DMS153 treated with DMSO at 0.1 percent for 48 hours (cell line): Measurements from ENCODE around the gene SF3A1.
A peak's percentile ranks its signal among the peaks of the same experiment; 100 is the strongest.

ENCODE experiments used
- DNase-seq: peaks from one replicate; lab custom pipeline; 2025; ENCODE audit not compliant: unreplicated experiment; lab: John Stamatoyannopoulos, UW

Gene SF3A1

DNA sequence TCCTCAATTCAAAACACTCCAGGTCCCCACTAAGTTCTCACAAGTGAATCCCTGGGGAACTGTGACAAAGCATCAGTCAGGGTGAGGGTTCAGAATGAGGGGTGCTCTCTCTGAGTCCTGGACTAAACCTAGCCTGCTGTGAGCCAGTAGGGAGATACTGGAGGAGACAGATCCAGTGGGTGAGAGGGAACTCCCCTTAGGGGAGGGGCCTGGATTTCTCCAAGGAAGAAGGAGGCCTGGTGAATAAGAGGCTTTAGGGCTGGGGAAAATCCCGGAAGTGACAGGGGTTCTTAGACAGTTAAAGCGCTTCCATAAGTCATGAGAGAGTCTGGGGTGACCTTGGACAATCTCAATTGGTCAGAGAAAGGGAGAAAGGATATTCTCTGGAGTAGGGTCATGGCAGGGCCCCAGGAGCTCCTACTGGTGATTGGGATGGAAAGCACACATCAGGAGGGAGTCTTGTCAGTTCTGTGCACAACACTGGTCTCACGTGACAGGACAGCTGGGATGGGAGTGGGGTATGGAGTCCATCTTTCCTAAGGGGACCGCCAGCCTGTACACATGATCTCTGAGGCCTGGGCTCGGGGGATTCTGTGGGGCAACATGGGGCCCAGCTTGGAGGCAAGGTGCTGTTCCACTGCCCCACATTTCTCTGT, 31.5 kb downstream of the SF3A1 start:
- DNase-seq: no peak

DNA sequence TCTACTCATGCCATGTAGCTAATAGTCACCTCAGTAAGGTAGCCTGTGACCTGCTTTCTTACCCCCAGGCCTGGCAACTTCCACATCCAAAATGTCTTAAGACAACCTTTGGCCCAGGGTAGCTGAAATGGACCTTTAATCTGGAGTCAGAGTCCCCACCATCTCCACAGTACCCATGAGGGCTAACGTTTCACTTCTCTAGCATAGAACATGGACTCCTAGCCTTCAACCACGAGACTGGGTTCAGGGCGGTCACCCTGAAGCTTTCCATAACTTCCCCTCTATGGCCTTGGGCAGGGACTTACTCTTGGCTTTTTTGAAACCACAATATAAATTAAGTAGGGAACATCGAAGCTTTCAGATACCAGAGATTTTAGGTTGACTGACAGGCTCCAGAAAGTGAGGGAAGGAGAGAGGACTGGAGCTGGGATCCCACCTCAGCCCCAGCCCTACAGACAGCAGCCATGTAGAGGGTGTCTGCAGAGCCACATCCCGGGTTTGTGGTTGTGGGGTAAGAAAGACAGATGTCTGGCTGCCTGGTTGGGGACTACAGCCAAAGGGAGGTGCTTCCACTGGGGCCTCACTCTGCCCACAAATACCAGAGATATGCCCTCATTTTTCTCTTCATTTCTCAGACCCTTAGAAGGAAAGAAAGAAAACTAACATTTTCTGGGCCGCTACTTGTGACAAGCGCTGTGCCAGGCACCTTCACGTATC, 32.5 kb downstream of the SF3A1 start:
- DNase-seq: no peak

DNA sequence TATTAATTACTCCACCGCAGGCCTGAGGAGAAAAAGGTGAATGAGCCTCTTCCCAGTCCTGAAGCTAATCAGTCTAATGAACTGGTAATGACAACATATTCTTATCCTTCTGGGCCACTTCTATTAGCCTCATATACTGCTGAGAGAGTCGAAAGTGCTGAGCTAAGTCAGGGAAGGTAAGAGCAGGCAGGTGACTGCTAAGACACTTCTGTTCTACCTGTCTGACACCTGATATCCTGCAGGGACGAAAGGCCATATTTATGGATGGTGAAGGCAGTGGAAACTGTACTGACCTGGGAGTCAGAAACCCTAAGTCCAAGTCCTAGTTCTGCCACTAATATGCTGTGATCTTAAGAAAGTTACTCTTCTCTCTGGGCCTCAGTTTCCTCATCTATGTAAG, 33.4 kb downstream of the SF3A1 start:
- DNase-seq: no peak

DNA sequence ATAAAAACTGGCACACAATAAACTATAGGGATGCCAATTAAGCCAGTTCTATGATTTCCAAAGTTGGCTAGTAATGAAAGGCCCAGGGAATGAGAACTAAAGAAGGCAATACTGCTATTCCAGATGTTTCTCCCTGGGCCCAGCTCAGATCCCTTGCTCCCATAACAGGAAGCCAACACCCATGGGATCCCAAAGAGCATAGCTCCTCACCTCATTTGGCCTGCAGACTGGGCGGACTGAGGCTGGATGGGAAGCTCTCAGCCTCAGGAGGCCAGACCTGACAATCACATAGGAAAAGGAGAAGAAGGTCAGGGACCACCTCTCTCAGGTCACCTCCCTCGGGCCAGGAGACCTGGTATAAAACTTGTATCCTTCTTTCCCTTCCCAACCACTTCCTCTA, 35.2 kb downstream of the SF3A1 start:
- DNase-seq: no peak

DNA sequence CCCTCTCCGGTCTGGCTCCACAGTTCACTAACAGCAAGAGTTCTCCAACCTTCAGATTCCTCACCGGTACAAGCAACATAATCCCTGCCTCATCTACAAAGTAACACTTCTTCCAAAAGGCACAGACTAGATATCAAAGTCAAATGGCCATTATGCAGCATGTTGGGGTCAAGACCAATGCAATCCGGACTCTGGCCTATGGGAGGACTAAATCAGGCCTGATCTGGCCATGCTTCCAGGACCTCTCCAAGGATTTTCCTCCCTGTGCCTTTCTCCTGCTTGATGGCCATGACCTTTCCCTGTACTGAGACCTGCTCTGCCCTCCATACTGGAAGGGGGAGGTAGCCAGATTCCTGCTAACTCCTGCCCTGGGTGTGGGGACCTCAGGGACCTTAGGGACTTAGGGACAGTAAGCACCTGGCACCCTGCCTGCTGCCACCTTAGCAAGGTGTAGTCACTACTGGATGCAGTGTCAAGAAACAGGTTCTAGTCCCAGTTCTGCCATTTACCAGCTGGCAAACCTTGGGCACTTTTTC, 36.6 kb downstream of the SF3A1 start:
- no peak for DNase-seq

DNA sequence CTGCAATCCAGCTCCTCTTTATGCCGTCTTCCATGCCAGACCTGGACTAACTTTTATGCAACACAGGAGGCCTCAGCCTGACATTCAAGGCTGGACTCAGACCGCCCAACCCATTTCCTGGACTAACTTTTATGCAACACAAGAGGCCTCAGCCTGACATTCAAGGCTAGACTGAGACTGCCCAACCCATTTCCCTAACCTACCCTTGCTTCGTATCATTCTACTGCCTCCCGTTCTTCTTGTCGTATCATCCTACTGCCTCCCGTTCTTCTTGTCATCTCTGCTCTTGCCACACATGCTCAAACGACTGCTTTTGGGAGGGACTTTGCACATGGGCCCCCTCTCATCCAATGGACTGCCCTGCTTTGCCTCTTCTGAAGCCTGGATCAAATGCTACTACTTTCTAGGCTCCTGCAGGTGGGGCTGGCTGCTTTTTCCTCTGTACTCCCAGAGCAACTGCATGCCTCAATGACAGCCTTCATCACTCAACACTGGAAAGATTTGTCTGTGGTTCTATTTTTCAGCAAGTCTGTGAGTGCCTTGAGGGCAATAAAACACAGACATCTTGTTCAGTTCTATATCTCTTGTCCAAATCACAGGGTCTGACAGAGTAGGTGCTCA, 37.8 kb downstream of the SF3A1 start:
- no peak for DNase-seq

DNA sequence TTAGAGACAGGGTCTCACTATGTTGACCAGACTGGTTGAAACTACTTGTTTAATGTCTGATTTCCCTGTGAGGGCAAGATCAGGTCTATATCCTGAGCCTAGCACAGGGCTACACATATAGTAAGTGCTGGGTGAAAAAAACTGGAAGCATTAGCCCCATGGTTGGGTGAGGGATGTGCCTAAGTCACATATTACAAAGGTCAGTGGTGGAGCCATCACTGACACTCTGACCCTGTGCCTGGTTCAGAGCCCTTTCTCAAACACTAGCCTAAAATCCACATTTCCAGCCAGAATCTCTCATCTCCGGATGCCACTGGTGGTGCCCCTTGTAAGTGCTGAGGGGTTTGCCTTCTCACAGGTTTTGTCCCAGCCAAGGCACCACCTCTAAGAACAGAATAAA, 38.9 kb downstream of the SF3A1 start:
- no peak for DNase-seq

DNA sequence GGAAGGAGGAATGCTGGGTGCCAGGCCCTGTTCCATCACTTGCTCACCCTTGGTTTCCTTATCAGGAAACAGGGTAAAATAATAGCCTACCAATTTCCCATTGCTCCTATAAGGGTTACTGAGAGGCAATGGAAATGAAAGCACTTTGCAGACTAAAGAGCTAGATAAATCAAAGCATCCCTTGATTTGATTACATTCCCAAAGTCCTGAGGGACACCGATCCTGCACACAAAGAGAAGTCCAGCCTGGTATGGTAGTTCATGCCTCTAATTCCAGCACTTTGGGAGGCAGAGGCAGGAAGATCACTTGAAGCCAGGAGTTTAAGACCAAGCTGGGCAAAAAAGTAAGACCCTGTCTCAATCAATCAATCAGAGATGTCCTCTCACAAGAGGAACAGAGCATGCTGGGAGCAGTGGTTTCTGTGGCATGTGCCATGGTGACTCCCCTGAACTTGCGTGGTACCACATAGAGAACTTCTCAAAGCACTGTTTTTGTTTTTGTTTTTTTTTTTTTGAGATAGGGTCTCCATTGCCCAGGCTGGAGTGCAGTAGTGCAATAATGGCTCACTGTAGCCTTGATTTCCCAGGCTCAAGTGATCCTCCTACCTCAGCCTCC, 40.6 kb downstream of the SF3A1 start:
- no peak for DNase-seq

DNA sequence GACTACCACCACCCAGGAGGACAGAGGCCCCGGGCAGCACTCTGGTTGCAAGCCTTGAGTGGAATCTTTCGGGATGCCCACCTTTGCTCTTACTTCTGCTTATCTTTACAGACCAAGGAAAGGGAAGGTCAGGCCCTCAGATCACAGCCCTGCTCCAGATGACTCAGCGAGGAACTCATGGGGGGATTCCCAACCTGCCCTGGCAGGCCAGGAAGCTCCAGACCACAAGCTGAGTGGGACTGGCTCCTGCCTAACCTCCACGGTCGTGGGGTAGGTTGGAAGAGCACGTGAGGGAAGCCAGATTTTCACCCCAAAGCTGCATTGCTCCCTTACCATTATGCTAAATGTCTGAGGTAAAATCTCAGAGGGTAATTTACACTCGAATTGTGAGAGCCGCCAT, 41.8 kb downstream of the SF3A1 start:
- DNase-seq: no peak

DNA sequence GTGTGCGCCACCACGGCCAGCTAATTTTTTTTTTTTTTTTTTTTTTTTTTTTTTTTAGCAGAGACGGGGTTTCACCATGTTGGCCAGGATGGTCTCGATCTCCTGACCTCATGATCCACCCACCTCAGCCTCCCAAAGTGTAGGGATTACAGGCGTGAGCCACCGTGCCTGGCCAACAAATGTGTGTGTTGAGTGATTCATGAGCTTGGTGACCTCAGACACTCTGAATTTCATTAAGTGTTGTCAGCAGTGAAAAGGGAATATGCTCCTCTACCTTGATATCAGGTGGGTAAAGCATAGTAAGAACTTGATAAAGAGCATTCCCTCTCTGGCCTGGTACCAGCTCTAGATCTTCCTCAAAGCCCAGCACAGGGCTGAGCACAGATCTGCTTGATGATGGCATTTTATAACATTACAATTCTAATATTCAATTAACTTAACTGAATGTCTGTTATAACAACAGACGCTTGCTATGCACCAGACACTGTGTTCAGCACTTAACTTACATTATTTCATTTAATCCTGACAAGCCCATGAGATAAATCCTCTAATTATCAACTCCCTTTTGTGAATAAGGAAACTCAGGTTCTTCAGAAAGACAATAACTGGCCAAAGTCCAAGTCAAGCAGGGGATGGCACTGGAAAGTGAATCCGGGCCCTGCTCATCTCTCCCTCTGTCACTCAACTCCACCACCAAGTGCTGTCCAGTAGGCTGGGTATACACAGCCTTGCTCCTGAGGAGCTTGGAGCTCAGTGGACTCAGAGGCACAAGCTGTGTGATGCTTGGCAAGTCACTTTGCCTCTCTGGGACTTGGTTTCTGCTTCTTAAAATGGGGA, 42.9 kb downstream of the SF3A1 start:
- no peak for DNase-seq

DNA sequence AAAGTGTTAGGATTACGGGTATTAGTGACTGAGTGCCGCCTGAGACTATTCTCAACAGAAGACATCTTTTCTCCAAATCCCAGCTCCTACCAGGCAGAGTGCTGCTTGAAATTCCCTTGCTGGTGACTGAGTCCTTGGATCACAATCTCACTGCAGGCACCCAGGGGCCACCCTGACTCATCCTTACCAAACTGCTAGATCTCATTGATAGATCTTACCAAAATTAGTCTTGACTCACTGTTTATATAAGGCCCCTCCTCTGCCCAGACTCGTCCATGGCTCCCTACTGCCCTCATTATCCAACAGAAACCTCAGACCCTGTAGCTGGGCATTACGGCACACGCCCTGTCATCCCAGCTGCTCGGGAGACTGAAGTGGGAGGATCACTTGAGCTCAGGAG, 44.6 kb downstream of the SF3A1 start:
- DNase-seq: no peak

DNA sequence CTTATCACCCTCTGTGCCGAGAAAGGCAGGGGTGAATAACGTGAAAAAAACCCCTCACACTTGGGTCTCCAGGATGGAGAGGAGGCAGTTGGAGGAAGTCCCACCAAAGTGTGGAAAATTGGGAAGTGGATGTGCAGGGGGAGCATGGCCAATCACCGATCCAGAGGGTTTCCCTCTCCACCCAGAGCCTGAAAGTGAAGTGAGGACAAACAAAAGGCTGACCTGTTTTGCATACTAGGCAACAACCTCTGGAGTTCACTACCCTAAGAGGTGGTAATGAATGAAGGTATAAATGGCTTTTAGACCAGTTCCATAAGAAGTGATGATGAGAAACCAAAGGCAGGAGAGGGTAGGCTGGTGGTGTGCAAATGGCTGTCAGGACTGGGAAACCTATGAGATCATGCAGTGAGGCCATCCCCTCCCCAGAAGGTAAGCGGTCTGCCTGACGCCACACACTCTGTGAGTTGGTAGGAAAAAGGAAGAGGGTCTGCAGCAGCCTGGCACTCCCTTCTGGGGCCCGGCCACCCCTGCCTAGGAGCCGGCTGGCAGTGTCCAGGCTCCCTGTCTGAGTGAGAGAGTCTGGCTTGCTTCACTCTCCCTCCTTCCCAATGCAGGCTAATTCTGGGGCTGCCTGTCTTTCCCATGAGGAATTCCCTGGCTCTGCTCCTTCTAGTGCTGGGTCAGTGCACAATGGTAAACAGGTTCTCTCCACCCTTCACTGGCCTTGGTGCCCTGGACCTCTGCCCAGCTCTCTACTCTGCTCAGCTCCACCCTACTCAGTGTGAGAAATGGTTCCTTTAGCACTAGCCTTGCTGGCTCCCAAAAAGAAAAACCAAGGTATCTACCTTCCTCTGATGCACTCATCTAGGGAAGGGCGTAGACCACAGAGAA, 45.6 kb downstream of the SF3A1 start:
- no peak for DNase-seq

DNA sequence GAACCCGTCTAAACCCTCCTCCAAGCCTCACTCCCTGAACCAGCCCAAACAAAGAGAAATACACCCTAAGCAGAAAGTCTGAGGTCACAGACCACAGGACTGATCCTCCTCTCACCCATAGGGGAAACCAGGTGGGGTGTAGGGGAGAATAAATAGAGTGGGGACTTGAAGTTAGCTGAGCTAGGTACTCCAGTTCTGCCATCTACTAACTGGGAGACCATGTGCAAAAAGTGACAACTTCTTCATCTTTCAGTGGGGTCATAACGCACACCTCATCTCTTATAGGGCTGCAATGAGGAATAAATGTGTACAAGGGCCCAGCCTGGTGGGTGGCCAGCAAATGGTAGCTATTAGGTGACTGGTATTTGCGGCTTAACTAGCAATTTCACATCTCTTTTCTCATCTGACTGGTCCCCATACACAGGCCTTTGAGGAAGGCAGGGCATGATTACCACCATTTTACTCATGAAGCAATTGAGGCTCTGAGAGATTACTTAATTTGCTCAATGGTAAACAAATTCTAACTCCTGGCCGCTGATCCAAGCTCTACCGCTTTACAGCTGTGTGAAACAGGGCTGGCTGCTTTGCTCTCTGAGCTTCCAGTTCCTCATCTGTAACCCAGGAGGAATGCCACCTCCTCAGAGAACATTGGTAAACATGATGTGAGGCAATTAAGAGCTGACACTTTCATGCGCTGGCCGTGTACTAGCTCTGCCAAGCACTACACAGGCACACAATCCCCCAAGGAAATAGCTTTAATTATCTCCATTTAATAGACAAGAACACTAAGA, 46.5 kb downstream of the SF3A1 start:
- DNase-seq: peak; percentile 7

DNA sequence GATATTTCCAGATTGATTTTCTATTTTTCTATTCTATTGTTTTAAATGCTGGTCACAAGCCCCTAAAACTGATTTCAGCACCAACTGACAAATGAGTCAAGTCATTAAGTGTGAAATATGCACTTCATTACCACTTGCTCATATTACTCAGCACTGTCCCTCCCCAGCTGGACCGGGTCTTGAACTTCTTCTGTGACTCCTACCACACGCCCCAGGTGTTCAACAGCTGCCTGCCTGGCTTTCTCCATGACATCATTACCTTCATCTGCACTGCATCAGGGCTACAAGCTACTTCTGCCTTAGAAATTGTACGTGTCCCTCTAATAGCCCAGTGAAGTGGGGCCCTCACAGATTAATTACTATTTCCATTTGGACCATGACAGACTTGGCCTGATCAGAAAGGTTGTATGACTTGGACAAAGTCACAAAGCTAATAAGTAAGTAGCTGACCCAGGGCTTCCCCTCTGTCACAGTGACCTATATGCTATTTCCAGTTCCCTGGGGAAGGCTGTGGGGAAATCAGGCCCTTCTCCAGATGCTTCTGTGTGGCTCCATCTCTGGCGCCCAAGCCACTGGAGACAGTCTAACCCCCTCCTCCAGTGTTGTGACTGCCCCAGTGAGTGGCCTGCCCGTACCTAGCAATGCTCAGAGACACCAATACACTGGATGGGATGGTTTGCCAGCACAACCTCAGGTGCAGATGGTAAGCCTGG, 48.0 kb downstream of the SF3A1 start:
- DNase-seq: no peak

DNA sequence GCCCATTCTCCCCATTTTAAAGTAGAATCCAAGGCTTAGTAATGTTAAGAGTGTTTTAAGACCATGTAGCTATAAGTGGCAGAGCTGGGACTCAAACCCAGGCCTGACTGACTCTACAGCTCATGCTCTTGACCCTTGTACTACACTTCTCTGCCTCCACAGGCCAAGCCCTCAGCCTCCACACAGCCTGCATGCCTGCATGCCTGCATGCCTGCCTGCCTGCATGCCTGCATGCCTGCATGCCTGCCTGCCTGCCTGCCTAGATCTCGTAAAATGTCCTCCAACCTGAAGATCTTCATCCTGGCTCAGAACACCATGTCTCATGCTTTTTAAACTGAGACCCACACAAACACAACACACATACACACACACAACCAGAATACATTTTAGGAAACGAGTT, 48.6 kb downstream of the SF3A1 start:
- DNase-seq: no peak

DNA sequence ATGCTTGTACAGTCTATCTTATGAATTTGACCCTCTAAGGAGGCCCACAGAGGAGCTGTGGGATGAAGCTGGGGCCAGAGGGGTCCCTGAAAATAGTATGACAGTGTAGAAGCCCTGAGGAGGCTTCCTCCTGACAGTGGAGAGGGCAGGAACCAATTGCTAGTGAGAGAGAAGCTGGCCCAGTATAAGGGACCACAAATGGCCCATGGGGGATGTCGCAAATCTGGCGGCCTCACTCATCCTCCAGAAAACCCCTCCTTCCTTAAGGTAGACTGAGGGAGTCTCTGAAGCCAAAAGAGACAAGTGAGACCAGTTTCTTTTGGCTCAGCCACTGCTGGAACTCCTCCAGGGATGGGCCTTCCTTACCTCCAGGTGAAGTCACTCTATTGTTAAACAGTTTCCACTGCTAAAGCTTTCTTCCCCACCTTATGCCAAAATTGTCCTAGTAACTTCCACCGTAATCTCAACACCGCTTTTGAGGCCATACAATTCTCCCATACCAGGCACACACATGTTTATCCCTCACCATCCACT, 49.6 kb downstream of the SF3A1 start:
- DNase-seq: no peak

DNA sequence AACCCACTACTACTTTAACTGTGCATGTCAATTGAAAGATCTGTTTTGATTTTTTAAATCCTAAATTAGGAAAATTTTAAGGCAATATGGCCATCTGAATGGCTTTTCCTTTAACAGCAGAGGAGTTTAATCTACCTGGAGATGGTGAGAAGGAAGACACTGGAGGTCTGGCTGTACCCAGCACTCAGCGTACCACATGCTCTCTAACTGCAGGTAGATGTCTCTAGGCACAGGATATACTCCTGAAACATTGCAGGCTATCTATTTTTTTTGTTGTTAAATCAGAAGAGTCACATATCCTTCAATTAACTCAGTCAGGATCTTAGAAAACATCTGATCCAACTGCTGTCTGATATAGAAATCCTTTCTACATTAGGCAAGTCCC, 50.1 kb downstream of the SF3A1 start:
- no peak for DNase-seq

DNA sequence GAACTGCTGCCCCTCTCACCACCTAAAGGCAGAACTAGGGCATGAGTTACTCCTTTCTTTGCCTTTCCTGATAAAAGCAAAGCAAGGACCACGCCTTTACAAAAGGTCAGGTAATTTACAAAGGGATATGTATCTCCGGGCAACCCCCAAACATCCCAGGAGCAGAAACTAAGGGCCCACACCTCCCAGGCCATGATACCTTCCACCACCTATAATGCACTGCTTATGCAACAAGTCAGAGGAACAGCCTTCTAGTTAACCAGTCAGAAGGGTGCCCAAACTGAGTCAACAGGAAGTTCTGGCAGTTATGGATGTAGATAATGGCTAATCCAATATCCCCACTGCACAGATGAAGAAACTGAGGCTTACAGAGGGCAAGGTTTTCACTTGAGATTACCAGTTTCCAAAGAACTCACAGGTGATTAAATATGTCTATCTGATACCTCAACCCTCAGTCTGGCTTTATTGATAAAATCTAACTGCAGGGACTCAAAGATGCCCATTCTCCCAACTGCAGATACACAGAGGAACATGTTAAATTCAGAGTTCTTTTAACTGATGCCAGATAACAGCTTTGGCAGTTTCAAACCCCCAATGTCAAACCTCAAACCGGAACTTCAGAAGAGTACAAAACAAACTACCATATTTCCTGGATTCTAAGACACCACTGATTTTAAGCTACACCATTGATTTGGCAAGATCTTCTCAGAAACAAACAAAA, 50.6 kb downstream of the SF3A1 start:
- DNase-seq: no peak
